ENCODE results near the gene THBS2. TPM values are rescaled to one million over a fixed set of nuclear protein-coding genes. Genes with fewer than 3 reads are reported as not detected.

THBS2 gene
- total and polyA plus RNA-seq, 2 of the 8 experiments (the other 6 are each of a cell fraction or from before 2014, with no cell fraction given), result 11.0 to 22.5 TPM

DNA sequence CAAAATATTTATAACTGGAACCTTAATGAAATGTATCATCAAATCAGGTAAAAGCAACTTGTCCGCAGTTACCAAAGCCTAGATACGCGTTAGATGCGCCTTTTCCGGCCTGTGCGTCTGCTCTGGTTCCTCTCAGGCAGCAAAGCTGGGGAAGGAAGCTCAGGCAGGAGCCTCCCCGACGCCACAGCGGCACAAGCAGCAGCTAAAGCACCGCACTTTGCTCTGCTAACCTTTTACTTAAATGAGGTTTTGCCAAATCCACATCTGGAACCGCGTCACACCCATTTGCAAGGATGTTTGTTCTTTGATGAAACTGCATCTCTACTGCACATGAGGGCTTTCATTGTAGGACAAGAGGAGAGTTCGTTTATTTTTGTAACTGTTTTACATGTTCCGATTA is 36.8 kb downstream of the THBS2 start:
- Histone ChIP-seq H3K4me2 (ENCODE audit: insufficient read depth in 1 of 2, low read depth in 2 of 2, low read length in 2 of 2) (no peak overlapping the region), H3K79me1 (ENCODE audit: low read depth, low read length) (no peaks in the 10 kb centered on the region), H3K18ac (ENCODE audit: extremely low read depth, low read length) (no peak overlapping the region), H3K27ac (ENCODE audit: low read depth, low read length) (no peak overlapping the region), H2AK5ac (ENCODE audit: low read depth, low read length) (no peak overlapping the region), H3K9me3 (ENCODE audit: insufficient read depth in 2 of 2, low read depth in 1 of 2, low read length in 1 of 2) (0 out of 4 replicates have a peak, but pooled peaks cover 0 to 4% of the 10 kb centered on the region in 2 experiments), H3K27me3 (replicated peaks in 1 of 4; ENCODE audit: control insufficient read depth in 3 of 4, extremely low read depth in 1 of 4, insufficient read depth in 3 of 4, low read length in 3 of 4) (no peaks in the 10 kb centered on the region), H4K5ac (ENCODE audit: insufficient read length, low read depth, low read length) (no peak overlapping the region), H3K4ac (replicated peaks; ENCODE audit: insufficient read length, low read depth, low read length) (no peak overlapping the region), H2BK20ac (ENCODE audit: low read length) (no peak overlapping the region), H3K9ac (replicated peaks in 1 of 4; ENCODE audit: extremely low read depth in 1 of 4, low read depth in 3 of 4, low read length in 3 of 4) (no peak overlapping the region), H3K23ac (ENCODE audit: insufficient read length) (no peak overlapping the region), H2BK120ac (replicated peaks; ENCODE audit: low read depth, low read length) (no peak overlapping the region), H2BK12ac (ENCODE audit: low read depth, low read length) (no peak overlapping the region), H4K20me1 (replicated peaks in 1 of 2; ENCODE audit: control insufficient read depth in 1 of 2, insufficient read depth in 2 of 2, low read length in 2 of 2) (no peaks in the 10 kb centered on the region), H3K56ac (replicated peaks; ENCODE audit: insufficient read length, low read depth, low read length) (no peak overlapping the region), H3K14ac (ENCODE audit: insufficient read length) (no peak overlapping the region), H3K36me3 (ENCODE audit: control insufficient read depth in 2 of 4, insufficient read depth in 4 of 4, low read length in 3 of 4) (peaks cover 0 to 20% (median 3%) of the 10 kb centered on the region in 4 experiments; a peak in 5 of 8 replicates), H3K4me3 (ENCODE audit: extremely low read depth in 1 of 4, insufficient read depth in 2 of 4, low read depth in 3 of 4, low read length in 4 of 4) (no peak overlapping the region), H4K8ac (ENCODE audit: extremely low read depth, insufficient read depth, low read length) (no peak overlapping the region), H3K4me1 (replicated peaks in 1 of 4; ENCODE audit: control insufficient read depth in 3 of 4, insufficient read depth in 4 of 4, low read length in 3 of 4) (no peaks in the 10 kb centered on the region; a peak in 2 of 7 replicates), H3K79me2 (ENCODE audit: control insufficient read depth in 1 of 2, insufficient read depth in 2 of 2, low read length in 2 of 2) (no peaks in the 10 kb centered on the region), H2BK5ac (ENCODE audit: low read depth, low read length) (no peak overlapping the region), H2AFZ (ENCODE audit: low read length) (no peak overlapping the region), H4K91ac (replicated peaks; ENCODE audit: insufficient read length, low read length) (no peak overlapping the region), H2BK15ac (ENCODE audit: low read length) (no peak overlapping the region), H3K23me2 (ENCODE audit: low read depth, low read length) (peaks cover 15% of the 10 kb centered on the region; the same call in 1 of the 2 replicates)
- DNase-seq (ENCODE audit: low read depth in 1 of 2, low spot score in 2 of 2), result no peak
- 98% methylated on average over 14 of the region's 14 CpGs; no CpG with 5 or more reads in 1 of the 2 experiments for WGBS, 2 experiments (ENCODE audit: extremely low coverage in 1 of 2, insufficient coverage in 1 of 2, insufficient read length in 1 of 2, insufficient replicate concordance in 2 of 2, low coverage in 1 of 2, low lambda C conversion rate in 2 of 2, missing lambda C conversion rate in 1 of 2)
- no peak for FAIRE-seq
- POLR2A ChIA-PET (ENCODE audit: partially characterized antibody), result no interaction called here
- TF ChIP-seq FOSL1 (IDR thresholded peaks at IDR 0.05; ENCODE audit: insufficient read depth, low read depth, low read length) (no peak), EP300 (IDR thresholded peaks at IDR 0.05; ENCODE audit: borderline replicate concordance in 1 of 2, low read depth in 2 of 2, low read length in 2 of 2) (no peak), TCF12 (IDR thresholded peaks at IDR 0.05; ENCODE audit: low read depth, low read length) (no peak), ATF3 (IDR thresholded peaks at IDR 0.05; ENCODE audit: insufficient read depth, low read depth, low read length) (no peak), POU5F1 (IDR thresholded peaks at IDR 0.05; ENCODE audit: low read depth, low read length) (no peak), TBP (IDR thresholded peaks at IDR 0.05; ENCODE audit: low read depth, low read length) (no peak), ATF2 (IDR thresholded peaks at IDR 0.05; ENCODE audit: low read length) (no peak), GABPA (IDR thresholded peaks at IDR 0.05; ENCODE audit: borderline replicate concordance, insufficient read depth, low read length) (no peak), KDM5A (IDR thresholded peaks at IDR 0.05; ENCODE audit: low read length) (no peak)
- CTCF ChIA-PET (ENCODE audit: partially characterized antibody), result no interaction called here

All from H1 (cell line).